Stimulated activated CD4-positive, alpha-beta T cell treated with anti-CD3 and anti-CD28 coated beads, Interleukin-4, amount 100 ng/mL, for 24 hours (primary cell): ENCODE data around the gene RAB19.

Source experiments
- DNase-seq: peaks from one replicate; pipeline ENCODE4 v3.0.0-alpha.2; 2020

Gene RAB19

GRCh38 chr7:140403878-140404564 is at the start of gene RAB19:
RAB19 (plus strand) TSS chr7:140404058; CDS start chr7:140407647, 3,589 bp downstream.
- DNase-seq: peak; percentile 49

- DNase-seq: no peak
Measured at GRCh38 chr7:140358024-140358411, 45.8 kb upstream of the RAB19 start.

- DNase-seq: peak; percentile 47
Measured at GRCh38 chr7:140358412-140359051, 45.3 kb upstream of the RAB19 start.

- DNase-seq: no peak
Measured at GRCh38 chr7:140360697-140361229, 43.1 kb upstream of the RAB19 start.

- no peak for DNase-seq
Measured at GRCh38 chr7:140364819-140365218, 39.0 kb upstream of the RAB19 start.

- DNase-seq: no peak
Measured at GRCh38 chr7:140367528-140367927, 36.3 kb upstream of the RAB19 start.

GRCh38 chr7:140369294-140369693 is 34.6 kb upstream of the RAB19 start:
- DNase-seq: no peak

GRCh38 chr7:140375323-140375722 is 28.5 kb upstream of the RAB19 start:
- DNase-seq: no peak

GRCh38 chr7:140375892-140376730 is 27.7 kb upstream of the RAB19 start:
- DNase-seq: peak; percentile 50

GRCh38 chr7:140383954-140384713 is 19.7 kb upstream of the RAB19 start:
- no peak for DNase-seq

GRCh38 chr7:140384894-140385545 is 18.8 kb upstream of the RAB19 start:
- DNase-seq: no peak

- no peak for DNase-seq
Measured at GRCh38 chr7:140389445-140389844, 14.4 kb upstream of the RAB19 start.

GRCh38 chr7:140390034-140390433 is 13.8 kb upstream of the RAB19 start:
- no peak for DNase-seq

- DNase-seq: no peak
Measured at GRCh38 chr7:140390466-140391190, 13.2 kb upstream of the RAB19 start.

GRCh38 chr7:140391634-140392033 is 12.2 kb upstream of the RAB19 start:
- no peak for DNase-seq

GRCh38 chr7:140393756-140394306 is 10.0 kb upstream of the RAB19 start:
- no peak for DNase-seq

GRCh38 chr7:140397784-140398750 is 5.8 kb upstream of the RAB19 start, which contains the start of gene SLC37A3:
SLC37A3 (minus strand) TSS chr7:140398530; CDS start chr7:140382526, 16,004 bp downstream.
- peak; percentile 87 for DNase-seq

- DNase-seq: no peak
Measured at GRCh38 chr7:140398821-140399220, 5.0 kb upstream of the RAB19 start.

- DNase-seq: no peak
Measured at GRCh38 chr7:140400381-140400780, 3.5 kb upstream of the RAB19 start.
